Measurements from ENCODE around the gene HELLS. TPM values are rescaled to one million over a fixed set of nuclear protein-coding genes. Genes with fewer than 3 reads are reported as not detected.
"Not testable (repeated sequence)": the region's sequence is repeated elsewhere in the genome, so short reads cannot be mapped to it uniquely, and the experiment has no call there.

HELLS gene
- total and polyA plus RNA-seq, 8 donors, result 20.0 to 47.5 (median 35.7) TPM

GRCh38 chr10:94546049-94546900 is 687 bp downstream of the HELLS start:
- peaks cover 4 to 21% of the 10 kb centered on the region in 2 donors for H3K4me1 ChIP-seq
- intact Hi-C loops (cut with DNase I), result no loop called here
- no peaks in the 10 kb centered on the region for H3K27me3 ChIP-seq
- peak overlapping the region; percentile 67 to 70 for H3K4me3 ChIP-seq
- H3K9me3 ChIP-seq, result no peaks in the 10 kb centered on the region
- H3K36me3 ChIP-seq, result no peaks in the 10 kb centered on the region
- peak overlapping the region in 1 of 2 donors; percentile 75 for H3K27ac ChIP-seq
- TF ChIP-seq CTCF (IDR thresholded peaks at IDR 0.05), result no peak
- DNase-seq (peak in 2 of 4 donors; percentile 7 to 10), ATAC-seq (peak; percentile 30)

GRCh38 chr10:94546901-94547185 is 1.3 kb downstream of the HELLS start:
- no peak for TF ChIP-seq CTCF (IDR thresholded peaks at IDR 0.05)
- H3K4me1 ChIP-seq, result peaks cover 4 to 21% of the 10 kb centered on the region in 2 donors
- peak overlapping the region in 1 of 2 donors; percentile 67 for H3K4me3 ChIP-seq
- no peak for ATAC-seq
- intact Hi-C loops (cut with DNase I), result no loop called here
- H3K9me3 ChIP-seq, result no peaks in the 10 kb centered on the region
- no peaks in the 10 kb centered on the region for H3K27me3 ChIP-seq
- no peaks in the 10 kb centered on the region for H3K36me3 ChIP-seq
- no peak for DNase-seq
- H3K27ac ChIP-seq, result no peak overlapping the region

- no peak overlapping the region for H3K4me3 ChIP-seq
- H3K36me3 ChIP-seq, result no peaks in the 10 kb centered on the region
- no peaks in the 10 kb centered on the region for H3K9me3 ChIP-seq
- H3K27ac ChIP-seq, result no peak overlapping the region
- no peaks in the 10 kb centered on the region for H3K27me3 ChIP-seq
- peaks cover 4 to 21% of the 10 kb centered on the region in 2 donors for H3K4me1 ChIP-seq
- intact Hi-C loops (cut with DNase I), result no loop called here
- no peak for ATAC-seq
- no peak for DNase-seq
- no peak for TF ChIP-seq CTCF (IDR thresholded peaks at IDR 0.05)
These were observed 3.6 kb downstream of the HELLS start for GRCh38 chr10:94549221-94549620.

DNA sequence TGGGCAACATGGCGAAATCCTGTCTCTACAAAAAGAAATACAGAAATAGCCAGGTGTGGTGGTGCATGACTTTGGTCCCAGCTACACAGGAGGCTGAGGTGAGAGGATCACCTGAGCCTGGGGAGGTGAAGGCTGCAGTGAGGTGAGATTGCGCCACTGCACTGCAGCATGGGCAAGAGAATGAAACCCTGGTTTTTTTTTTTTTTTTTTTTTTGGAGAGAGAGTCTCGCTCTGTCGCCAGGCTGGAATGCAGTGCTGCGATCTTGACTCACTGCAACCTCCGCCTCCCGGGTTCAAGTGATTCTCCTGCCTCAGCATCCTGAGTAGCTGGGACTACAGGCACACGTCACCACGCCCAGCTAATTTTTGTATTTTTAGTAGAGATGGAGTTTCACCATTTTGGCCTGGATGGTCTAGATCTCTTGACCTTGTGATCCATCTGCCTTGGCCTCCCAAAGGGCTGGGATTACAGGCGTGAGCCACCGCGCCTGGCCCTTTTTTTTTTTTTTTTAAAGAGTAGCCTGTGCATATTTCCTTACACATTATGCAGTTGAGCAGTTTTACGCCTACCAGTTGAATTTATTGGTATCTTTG is 22.2 kb downstream of the HELLS start:
- H3K36me3 ChIP-seq; ATAC-seq; intact Hi-C loops (cut with DNase I); H3K4me1 ChIP-seq; H3K27ac ChIP-seq; DNase-seq; H3K9me3 ChIP-seq; H3K4me3 ChIP-seq; H3K27me3 ChIP-seq: not testable (repeated sequence)

GRCh38 chr10:94571081-94571480 is 25.5 kb downstream of the HELLS start:
- TF ChIP-seq CTCF (IDR thresholded peaks at IDR 0.05), result no peak
- no peak overlapping the region for H3K27ac ChIP-seq
- H3K4me1 ChIP-seq, result no peaks in the 10 kb centered on the region
- ATAC-seq (no peak), DNase-seq (no peak)
- H3K9me3 ChIP-seq, result no peaks in the 10 kb centered on the region
- no peak overlapping the region for H3K4me3 ChIP-seq
- H3K36me3 ChIP-seq, result no peaks in the 10 kb centered on the region
- intact Hi-C loops (cut with DNase I), result no loop called here
- H3K27me3 ChIP-seq, result no peaks in the 10 kb centered on the region
